NCI-H1436 treated with DMSO at 0.1 percent for 48 hours (cell line): ENCODE data around the gene KCNIP2.
"Not testable (repeated sequence)": the region's sequence is repeated elsewhere in the genome, so short reads cannot be mapped to it uniquely, and the experiment has no call there.

Experiments
- DNase-seq: peaks from one replicate; lab custom pipeline; 2025; lab: John Stamatoyannopoulos, UW

The KCNIP2 gene

DNA sequence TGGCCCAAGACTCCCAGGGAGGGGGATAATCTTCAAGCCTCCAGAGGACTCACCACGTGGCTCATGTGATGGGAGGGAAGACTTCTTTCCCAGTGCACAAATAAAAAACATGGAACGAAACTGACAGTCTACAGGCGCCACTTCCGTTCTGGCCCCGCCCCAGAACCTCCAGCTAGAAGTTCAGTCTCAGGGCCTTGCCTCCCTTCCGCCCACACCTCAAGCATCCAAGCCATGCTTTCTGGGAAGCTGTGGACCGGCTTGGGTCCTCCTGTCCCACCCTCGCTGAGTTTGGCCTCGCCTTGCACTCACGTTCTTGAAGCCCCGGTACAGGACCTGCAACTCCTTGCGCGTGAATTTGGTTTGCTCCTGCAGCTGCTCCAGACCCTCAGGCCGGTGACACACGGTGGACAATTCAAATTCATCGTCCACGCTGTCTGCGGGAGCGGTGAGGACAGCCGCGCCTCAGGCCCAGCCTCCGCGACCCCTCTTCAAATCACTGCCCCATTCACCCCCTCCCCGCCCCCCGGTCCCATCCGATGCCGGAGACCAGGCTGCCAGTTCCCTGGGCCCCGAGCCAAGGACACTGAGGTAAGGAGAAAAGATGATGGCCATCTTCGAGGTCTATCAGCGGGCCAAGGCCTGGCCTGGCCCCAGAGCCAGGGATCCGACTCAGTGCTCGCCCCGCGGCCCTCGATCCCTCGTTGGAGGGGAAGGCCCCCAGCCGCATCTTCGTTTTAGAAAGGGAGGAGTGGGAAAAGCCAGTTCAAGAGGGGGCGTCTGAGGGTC, 14.6 kb downstream of the KCNIP2 start:
- no peak for DNase-seq

DNA sequence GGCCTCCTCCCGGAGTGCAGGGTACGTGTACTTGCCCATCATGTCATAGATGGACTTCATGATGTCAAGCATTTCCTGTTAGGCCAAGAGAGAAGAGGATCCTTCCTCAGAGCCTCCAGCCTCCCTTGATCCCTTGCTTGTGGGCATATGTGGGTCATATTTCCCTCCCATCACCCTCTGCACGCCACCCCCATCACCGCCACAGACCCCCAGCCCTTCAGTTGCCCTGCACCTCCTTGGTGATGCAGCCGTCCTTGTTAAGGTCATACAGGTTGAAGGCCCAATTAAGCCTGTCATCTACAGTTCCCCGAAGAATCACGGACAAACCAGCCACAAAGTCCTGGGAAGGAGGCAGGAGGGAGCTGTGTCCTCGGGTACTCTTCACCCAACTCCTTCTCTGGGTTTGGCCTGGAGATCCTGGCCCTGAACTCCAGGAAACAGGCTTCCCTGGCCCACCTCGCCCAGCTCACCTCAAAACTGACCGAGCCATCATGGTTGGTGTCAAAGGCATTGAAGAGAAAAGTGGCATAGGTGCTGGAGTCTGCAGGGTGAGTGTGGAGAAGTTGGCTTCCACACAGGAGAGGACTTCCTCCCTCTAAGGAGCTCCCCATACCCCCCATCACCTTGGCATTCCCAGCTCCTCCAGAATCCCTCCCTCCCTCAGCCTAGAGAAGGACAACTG, 15.5 kb downstream of the KCNIP2 start:
- no peak for DNase-seq

GRCh38 chr10:101826852-101827434, 16.7 kb downstream of the KCNIP2 start:
- no peak for DNase-seq

- no peak for DNase-seq
Observed at GRCh38 chr10:101824736-101825135, 18.9 kb downstream of the KCNIP2 start.

DNA sequence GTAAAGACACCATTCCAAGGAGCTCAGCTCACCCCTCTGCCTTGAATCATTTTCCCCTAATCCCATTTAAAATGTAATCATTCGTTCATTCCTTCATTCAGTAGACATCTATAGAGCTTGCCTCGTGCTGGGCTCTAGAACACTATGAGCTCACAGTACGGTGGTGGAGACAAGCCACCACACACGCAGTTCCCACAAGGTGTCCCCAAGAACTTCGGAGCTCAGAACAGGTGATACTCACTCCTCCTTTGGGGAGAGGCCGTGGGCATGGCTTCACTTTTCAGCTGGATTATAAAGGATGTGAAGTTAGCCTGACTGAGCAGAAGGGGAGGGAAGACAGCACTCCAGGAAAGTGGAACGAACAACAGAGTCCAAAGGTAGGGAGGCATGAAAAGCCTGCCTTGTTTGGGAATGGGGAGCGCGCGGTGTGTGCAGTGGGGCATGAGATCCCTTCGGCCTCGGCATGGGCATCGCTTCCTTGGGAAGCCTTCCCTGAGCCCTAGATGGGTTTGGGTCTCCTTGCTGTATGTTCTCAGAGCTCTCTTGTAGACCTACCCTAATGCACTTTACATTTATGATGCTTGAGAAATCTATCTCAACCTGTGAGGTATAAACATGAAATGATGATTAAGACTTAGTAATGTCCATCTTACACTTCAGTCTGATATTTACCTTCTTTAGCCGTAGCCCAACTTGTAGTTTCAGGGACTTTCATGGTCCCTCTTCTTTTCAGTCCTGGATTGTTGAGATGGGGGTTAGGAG, 24.5 kb downstream of the KCNIP2 start:
- no peak for DNase-seq

- DNase-seq, result peak; percentile 99
Observed at GRCh38 chr10:101818119-101818871, 25.3 kb downstream of the KCNIP2 start, which contains the start of gene OGA. Gene OGA (minus strand): TSS chr10:101818444. CDS start chr10:101818022, 422 bp downstream.

- DNase-seq, result no peak
Observed at GRCh38 chr10:101817337-101818118, 26.1 kb downstream of the KCNIP2 start.

- DNase-seq, result no peak
Observed at GRCh38 chr10:101816913-101817336, 26.7 kb downstream of the KCNIP2 start.

GRCh38 chr10:101816376-101816775, 27.2 kb downstream of the KCNIP2 start:
- DNase-seq, result no peak

GRCh38 chr10:101814466-101815071, 29.0 kb downstream of the KCNIP2 start:
- no peak for DNase-seq

- DNase-seq, result no peak
Observed at GRCh38 chr10:101812606-101813005, 31.0 kb downstream of the KCNIP2 start.

DNA sequence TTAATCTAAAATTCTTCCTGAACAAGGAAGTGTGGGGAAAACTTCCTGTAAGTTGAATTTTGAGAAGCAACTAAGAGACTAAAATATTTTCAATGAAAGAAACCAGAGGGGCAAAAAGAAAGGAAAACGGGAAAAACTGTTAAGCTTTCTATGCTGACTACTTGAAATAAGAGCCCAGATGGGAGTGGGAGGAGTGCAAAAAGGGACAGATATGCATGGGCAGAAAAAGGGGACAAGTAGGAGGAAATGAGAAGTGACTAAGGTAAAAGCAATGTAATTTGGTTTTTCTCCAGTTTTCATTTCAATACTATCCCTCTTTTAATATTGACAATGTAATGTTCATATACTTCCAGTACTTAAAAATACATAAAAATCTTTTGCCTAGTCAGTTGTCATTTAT, 36.4 kb downstream of the KCNIP2 start:
- no peak for DNase-seq

DNA sequence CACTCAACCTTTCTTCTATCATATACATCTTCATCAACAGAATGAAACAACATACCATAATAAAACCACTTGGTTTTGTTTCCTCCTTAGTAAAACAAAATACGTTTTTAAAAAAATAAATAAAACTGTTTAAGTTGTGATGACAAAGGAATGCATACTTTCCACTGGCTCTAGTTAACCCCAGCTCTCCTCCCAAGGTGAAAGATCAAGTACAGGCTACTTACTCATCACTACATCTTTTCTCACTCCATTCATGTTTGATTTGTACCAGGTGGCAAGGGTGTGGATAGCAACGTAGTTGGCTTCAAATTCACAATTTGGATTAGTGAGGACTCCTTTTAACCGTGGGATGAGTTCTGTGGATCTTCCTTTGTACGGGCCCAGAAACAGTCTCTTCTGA, 40.1 kb downstream of the KCNIP2 start:
- no peak for DNase-seq

DNA sequence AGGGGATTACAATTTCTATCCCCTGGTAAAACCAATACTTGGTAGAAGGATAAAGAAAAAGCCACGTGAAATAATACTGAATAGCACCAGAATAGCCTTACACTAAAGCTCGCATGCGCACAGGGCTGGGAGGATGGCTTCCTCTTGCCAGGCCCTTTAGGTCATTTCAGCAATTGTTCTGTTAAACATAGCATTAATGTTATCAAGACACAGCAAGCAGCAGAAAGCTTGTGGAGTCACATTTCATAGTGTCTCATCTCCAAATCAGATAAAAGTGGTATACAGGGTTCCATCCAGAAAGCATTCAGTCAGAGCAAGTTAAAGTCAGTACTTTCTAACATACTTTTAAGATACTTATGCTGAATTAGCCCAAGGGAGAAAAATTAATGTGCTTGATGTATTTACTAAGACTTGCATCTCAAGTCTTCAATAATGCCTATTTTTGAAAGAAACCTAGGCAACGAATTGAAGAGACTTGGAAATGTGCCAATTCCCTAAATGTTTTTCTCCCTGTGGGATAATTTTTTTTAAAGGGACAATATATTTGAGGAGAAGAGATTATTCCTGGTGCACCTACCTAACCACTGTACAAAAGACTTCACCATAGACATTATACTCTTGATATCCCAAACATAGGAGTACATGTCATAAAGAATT, 46.1 kb downstream of the KCNIP2 start:
- no peak for DNase-seq

DNA sequence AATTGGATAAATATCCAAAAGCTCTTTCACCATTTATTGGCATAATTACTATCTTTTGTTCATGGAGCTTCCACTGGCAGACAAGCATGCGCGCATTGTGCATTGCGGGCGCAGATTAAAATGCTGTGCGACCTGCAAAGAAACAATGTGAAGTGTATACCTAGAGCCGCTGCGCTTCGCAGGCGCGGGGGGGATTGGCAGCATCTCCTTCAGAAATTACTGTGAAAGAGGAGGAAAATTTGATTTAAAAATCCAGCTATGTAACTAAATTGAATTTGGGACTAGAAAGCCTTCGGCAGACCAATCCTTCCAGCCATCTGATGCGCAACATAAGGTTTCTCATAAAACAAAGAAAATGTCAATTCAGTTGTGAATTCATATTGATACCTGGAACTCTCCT, 50.1 kb downstream of the KCNIP2 start:
- DNase-seq, result no peak

DNA sequence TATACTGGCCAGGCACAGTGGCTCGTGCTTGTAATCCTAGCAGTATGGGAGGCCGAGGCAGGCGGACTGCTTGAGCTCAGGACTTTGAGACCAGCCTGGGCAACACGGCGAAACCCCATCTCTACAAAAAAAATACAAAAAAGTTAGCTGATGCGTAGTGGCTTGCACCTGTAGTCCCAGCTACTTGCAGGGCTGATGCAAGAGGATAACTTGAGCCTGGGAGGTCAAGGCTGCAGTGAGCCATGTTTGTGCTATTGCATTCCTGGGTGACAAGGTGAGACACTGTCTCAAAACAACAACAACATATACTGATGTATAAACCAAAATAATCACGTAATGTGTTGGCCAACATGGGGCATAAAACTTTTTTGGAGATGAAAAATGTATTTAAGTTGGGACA, 53.9 kb downstream of the KCNIP2 start:
- DNase-seq, result no peak

GRCh38 chr10:101789231-101789630, 54.4 kb downstream of the KCNIP2 start:
- not testable (repeated sequence) for DNase-seq

GRCh38 chr10:101785801-101786200, 57.8 kb downstream of the KCNIP2 start:
- no peak for DNase-seq

DNA sequence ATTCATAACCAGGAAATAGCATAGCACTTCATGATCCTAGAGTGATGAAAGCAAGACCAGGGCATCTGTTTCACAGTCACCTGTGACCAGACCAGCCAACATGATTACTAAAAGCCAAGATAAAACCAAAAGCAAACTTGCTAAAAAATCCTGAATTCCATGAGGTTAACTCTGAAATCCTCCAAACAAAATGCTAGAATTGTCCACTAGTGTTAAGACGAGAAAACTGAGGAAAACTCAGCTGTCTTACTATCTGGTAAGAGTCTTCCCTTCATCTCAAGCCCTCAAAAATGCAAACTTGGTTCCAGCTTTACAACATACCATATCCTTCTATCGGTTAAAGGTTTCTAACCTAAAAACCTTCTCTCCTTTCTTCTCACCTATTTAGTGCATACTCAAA, 59.0 kb downstream of the KCNIP2 start:
- DNase-seq, result no peak

DNA sequence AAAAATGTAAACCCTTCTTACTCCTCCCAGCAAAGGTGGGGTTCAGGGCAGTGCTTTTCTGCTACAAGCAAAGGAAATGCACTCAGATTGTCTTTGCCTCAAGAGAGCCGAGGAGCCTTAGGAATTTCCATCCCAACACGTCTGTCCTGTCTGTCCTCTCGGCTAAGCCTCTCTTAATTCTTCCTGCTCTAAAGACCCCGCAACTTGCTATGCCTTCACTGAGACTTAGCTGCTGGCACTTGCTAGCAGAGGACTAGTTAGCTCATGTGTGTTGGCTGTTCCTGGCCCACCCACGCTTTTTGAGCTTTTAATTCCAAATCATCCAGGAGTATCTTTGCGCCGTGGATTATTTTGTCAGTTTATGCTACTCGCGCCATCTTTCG, 59.9 kb downstream of the KCNIP2 start:
- DNase-seq, result no peak
